BJ (cell line): Measurements from ENCODE around the gene LEMD1. TPM values are rescaled to one million over a fixed set of nuclear protein-coding genes. Genes with fewer than 3 reads are reported as not detected.

Experiments
- CTCF ChIA-PET: fragments of 350-600 bp; formaldehyde crosslinking; extraction: SDS; loops from one replicate; lab custom pipeline; 2021; ENCODE audit warnings: antibody characterized with exemption, inconsistent platforms; lab: Yijun Ruan, JAX
- POLR2A ChIA-PET: fragments of 300-600 bp; sonication (Branson Sonifier 250); formaldehyde crosslinking; extraction: SDS; loops from one replicate; lab custom pipeline; 2021; ENCODE audit warnings: antibody characterized with exemption; lab: Charles Lee
- DNase-seq: peaks from one replicate; pipeline ENCODE4 v3.0.0-alpha.2; 2011; ENCODE audit warnings: low read depth
- H3K27me3 ChIP-seq: 2 replicates; pipeline ENCODE4 v1.6.0; 2011; ENCODE audit warnings: low read length; ENCODE audit not compliant: control insufficient read depth, insufficient read depth
- H3K36me3 ChIP-seq: 2 replicates; pipeline ENCODE4 v1.5.1; 2011; ENCODE audit warnings: low read length; ENCODE audit not compliant: control insufficient read depth, insufficient read depth
- H3K4me3 ChIP-seq: 2 replicates; pipeline ENCODE4 v1.5.1; 2011; ENCODE audit warnings: low read depth, mild to moderate bottlenecking, control low read depth, low read length
- CTCF ChIP-seq: IDR thresholded peaks from 2 replicates; pipeline ENCODE4 v1.5.1; 2011; ENCODE audit warnings: low read depth, mild to moderate bottlenecking, control low read depth, inconsistent platforms, low read length, moderate library complexity; ENCODE audit not compliant: insufficient read depth
- polyA plus RNA-seq: library from polyadenylated mRNA; depleted of rRNA; stranded (reverse); fragments of >200 nt; gene quantifications from 2 replicates; pipeline ENCODE4 v1.2.3, GENCODE V29; 2011

The LEMD1 gene
- polyA plus RNA-seq, 1 experiment, result not detected

GRCh38 chr1:205450448-205450847 is 28.6 kb upstream of the LEMD1 start:
- no peaks in the 10 kb centered on the region for H3K36me3 ChIP-seq
- no peak for TF ChIP-seq CTCF
- H3K4me3 ChIP-seq, result no peak overlapping the region
- ChIA-PET POLR2A (no interaction called here), CTCF (interaction anchor here (0.5 to 4.1 kb wide), 2 partner anchors 12 to 36 kb away, joined by 4 to 26 read pairs; no protein-coding TSS in a partner anchor)
- DNase-seq, result no peak
- peaks cover 43% of the 10 kb centered on the region for H3K27me3 ChIP-seq

DNA sequence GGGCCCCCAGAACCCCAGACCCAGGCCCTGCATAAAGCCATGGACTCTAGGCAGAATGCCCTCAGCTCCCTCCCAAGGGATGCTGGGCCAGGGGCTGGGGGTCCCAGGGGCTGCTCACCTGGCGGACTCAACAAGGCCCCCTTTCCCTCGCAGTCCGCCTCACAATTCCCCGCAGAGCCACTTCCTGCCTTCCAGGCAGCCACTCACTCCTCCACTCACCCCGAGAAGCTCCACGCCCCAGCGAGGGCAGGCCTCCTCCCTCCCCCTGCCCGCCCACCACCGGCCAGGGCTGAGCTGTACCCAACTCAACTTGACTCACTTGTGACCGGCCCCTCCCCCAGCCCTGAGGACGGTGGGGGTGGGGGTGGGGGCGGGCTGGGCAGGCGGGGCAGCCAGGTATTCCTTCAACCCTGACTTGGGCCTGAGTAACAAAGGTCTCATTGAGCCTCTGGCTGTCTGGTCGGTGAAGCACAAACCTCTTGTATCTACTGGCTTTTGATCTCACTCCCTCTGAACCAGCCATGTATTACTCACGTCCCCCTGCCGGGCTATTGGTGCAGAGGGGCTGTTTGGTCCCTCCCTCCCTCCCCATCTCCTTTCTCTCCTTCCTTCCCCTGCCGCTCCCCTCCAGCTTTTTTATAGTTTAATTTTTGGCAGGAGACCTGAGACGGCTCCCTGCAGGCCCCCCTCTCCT is 28.0 kb upstream of the LEMD1 start:
- POLR2A ChIA-PET, result no interaction called here
- no peak for DNase-seq
- TF ChIP-seq CTCF, result no peak
- no peak overlapping the region; the same call in 1 of the 2 replicates for H3K4me3 ChIP-seq
- no peaks in the 10 kb centered on the region for H3K36me3 ChIP-seq
- CTCF ChIA-PET, result interaction anchor here (0.5 to 4.1 kb wide), 4 partner anchors 11 to 38 kb away, joined by 4 to 26 read pairs (median 8); no protein-coding TSS in a partner anchor
- H3K27me3 ChIP-seq, result peaks cover 39% of the 10 kb centered on the region

- Histone ChIP-seq H3K36me3 (no peaks in the 10 kb centered on the region), H3K27me3 (peaks cover 33% of the 10 kb centered on the region), H3K4me3 (peak overlapping the region; percentile 8; the same call in 1 of the 2 replicates)
- CTCF ChIA-PET, result interaction anchor here (1.5 to 4.1 kb wide), 3 partner anchors 10 to 38 kb away, joined by 6 to 26 read pairs (median 9); no protein-coding TSS in a partner anchor
- no peak for TF ChIP-seq CTCF
- no peak for DNase-seq
- POLR2A ChIA-PET, result no interaction called here
Measured at GRCh38 chr1:205449254-205449749, 27.4 kb upstream of the LEMD1 start.

GRCh38 chr1:205448540-205449253 is 26.8 kb upstream of the LEMD1 start:
- POLR2A ChIA-PET, result no interaction called here
- CTCF ChIA-PET, result interaction anchor here (0.8 to 4.1 kb wide), 5 partner anchors 10 to 113 kb away, joined by 3 to 26 read pairs (median 6); no protein-coding TSS in a partner anchor
- no peak for TF ChIP-seq CTCF

More at GRCh38 chr1:205448540-205449253, 26.8 kb upstream of the LEMD1 start:
- Histone ChIP-seq H3K36me3 (no peaks in the 10 kb centered on the region), H3K27me3 (peaks cover 32% of the 10 kb centered on the region), H3K4me3 (no peak overlapping the region)
- DNase-seq, result no peak
